GM21529 (cell line): ENCODE results near the gene OR4B1.

Source experiments
- ATAC-seq: cut with Tn5 transposase; IDR thresholded peaks from one replicate; pipeline ENCODE4 v1.9.1; 2021; ENCODE audit not compliant: unreplicated experiment

OR4B1 gene

GRCh38 chr11:48248902-48249301, 32.3 kb downstream of the OR4B1 start:
- ATAC-seq, result no peak

- ATAC-seq, result no peak
These were observed 45.0 kb downstream of the OR4B1 start for GRCh38 chr11:48261600-48261999.

- no peak for ATAC-seq
These were observed 46.9 kb downstream of the OR4B1 start, which contains the start of gene OR4X1 for GRCh38 chr11:48263423-48263911. OR4X1 (plus strand) TSS chr11:48263861; CDS start chr11:48263861, 0 bp downstream.
